ENCODE data around the gene CLEC20A. TPM values are rescaled to one million over a fixed set of nuclear protein-coding genes. Genes with fewer than 3 reads are reported as not detected.
"Not testable (repeated sequence)": the region's sequence is repeated elsewhere in the genome, so short reads cannot be mapped to it uniquely, and the experiment has no call there.

Gene CLEC20A
- total and polyA plus RNA-seq, 2 experiments from 2014 or later = not detected

DNA sequence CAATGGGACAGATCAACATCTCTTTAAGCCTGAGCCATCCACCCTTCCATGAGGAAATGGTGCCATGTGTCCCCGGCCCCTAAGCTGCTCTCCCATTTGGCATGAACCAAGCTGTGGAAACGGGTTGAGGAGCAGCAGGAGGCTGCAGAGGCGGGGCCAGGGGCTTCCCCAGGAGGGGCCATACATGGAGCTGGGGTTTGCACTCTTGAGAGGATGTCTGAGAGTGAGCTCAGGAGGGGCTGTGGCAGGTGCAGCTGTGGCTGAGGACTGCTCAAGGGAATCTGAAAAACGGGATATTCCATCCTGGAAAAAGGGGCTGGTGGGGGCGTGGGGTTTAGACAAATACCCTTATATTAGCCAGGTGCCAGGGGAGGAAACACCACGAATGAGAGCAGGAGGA lies 7.1 kb upstream of the CLEC20A start:
- TF ChIP-seq NANOG (IDR thresholded peaks at IDR 0.05; ENCODE audit: borderline replicate concordance) (no peak), POLR2AphosphoS5 (IDR thresholded peaks at IDR 0.05; ENCODE audit: low read depth) (no peak), JUNB (IDR thresholded peaks at IDR 0.05; ENCODE audit: unreplicated experiment) (no peak), EZH2phosphoT487 (IDR thresholded peaks at IDR 0.05; ENCODE audit: unreplicated experiment) (no peak)
- TF ChIP-seq, protein P1, sequence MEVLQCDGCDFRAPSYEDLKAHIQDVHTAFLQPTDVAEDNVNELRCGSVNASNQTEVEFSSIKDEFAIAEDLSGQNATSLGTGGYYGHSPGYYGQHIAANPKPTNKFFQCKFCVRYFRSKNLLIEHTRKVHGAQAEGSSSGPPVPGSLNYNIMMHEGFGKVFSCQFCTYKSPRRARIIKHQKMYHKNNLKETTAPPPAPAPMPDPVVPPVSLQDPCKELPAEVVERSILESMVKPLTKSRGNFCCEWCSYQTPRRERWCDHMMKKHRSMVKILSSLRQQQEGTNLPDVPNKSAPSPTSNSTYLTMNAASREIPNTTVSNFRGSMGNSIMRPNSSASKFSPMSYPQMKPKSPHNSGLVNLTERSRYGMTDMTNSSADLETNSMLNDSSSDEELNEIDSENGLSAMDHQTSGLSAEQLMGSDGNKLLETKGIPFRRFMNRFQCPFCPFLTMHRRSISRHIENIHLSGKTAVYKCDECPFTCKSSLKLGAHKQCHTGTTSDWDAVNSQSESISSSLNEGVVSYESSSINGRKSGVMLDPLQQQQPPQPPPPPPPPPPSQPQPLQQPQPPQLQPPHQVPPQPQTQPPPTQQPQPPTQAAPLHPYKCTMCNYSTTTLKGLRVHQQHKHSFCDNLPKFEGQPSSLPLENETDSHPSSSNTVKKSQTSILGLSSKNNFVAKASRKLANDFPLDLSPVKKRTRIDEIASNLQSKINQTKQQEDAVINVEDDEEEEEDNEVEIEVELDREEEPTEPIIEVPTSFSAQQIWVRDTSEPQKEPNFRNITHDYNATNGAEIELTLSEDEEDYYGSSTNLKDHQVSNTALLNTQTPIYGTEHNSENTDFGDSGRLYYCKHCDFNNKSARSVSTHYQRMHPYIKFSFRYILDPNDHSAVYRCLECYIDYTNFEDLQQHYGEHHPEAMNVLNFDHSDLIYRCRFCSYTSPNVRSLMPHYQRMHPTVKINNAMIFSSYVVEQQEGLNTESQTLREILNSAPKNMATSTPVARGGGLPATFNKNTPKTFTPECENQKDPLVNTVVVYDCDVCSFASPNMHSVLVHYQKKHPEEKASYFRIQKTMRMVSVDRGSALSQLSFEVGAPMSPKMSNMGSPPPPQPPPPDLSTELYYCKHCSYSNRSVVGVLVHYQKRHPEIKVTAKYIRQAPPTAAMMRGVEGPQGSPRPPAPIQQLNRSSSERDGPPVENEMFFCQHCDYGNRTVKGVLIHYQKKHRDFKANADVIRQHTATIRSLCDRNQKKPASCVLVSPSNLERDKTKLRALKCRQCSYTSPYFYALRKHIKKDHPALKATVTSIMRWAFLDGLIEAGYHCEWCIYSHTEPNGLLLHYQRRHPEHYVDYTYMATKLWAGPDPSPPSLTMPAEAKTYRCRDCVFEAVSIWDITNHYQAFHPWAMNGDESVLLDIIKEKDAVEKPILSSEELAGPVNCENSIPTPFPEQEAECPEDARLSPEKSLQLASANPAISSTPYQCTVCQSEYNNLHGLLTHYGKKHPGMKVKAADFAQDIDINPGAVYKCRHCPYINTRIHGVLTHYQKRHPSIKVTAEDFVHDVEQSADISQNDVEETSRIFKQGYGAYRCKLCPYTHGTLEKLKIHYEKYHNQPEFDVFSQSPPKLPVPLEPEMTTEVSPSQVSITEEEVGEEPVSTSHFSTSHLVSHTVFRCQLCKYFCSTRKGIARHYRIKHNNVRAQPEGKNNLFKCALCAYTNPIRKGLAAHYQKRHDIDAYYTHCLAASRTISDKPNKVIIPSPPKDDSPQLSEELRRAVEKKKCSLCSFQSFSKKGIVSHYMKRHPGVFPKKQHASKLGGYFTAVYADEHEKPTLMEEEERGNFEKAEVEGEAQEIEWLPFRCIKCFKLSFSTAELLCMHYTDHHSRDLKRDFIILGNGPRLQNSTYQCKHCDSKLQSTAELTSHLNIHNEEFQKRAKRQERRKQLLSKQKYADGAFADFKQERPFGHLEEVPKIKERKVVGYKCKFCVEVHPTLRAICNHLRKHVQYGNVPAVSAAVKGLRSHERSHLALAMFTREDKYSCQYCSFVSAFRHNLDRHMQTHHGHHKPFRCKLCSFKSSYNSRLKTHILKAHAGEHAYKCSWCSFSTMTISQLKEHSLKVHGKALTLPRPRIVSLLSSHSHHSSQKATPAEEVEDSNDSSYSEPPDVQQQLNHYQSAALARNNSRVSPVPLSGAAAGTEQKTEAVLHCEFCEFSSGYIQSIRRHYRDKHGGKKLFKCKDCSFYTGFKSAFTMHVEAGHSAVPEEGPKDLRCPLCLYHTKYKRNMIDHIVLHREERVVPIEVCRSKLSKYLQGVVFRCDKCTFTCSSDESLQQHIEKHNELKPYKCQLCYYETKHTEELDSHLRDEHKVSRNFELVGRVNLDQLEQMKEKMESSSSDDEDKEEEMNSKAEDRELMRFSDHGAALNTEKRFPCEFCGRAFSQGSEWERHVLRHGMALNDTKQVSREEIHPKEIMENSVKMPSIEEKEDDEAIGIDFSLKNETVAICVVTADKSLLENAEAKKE (CRISPR knock-in tag; IDR thresholded peaks at IDR 0.05) = no peak
- H3K79me2 ChIP-seq (replicated peaks; ENCODE audit: insufficient read depth) = no peaks in the 10 kb centered on the region
- ATAC-seq = no peak
- H3K27me3 ChIP-seq (ENCODE audit: insufficient read depth) = no peaks in the 10 kb centered on the region
- H3K9me2 ChIP-seq (ENCODE audit: insufficient read depth) = no peaks in the 10 kb centered on the region; the same call in 1 of the 2 replicates
- no peak overlapping the region for H3K4me2 ChIP-seq
- no peaks in the 10 kb centered on the region for H4K20me1 ChIP-seq (replicated peaks; ENCODE audit: insufficient read depth)
- no peak overlapping the region for H3K27ac ChIP-seq (ENCODE audit: low read depth)
- no peak overlapping the region for H3K4me3 ChIP-seq
- H2AFZ ChIP-seq = no peak overlapping the region; the same call in 1 of the 2 replicates
- Mint-ChIP-seq H3K9me3 (no peaks in the 10 kb centered on the region), H3K4me1 (peaks cover 17% of the 10 kb centered on the region), H3K27me3 (ENCODE audit: insufficient read depth, low read depth, poor library complexity) (peaks cover 2% of the 10 kb centered on the region), H3K4me3 (no peak overlapping the region), H3K27ac (no peak overlapping the region), H3K36me3 (ENCODE audit: low read depth) (no peaks in the 10 kb centered on the region)
- H3K36me3 ChIP-seq (ENCODE audit: insufficient read depth) = no peaks in the 10 kb centered on the region
- DNase-seq (ENCODE audit: low spot score) = no peak
- H3K4me1 ChIP-seq (ENCODE audit: insufficient read depth) = no peaks in the 10 kb centered on the region; the same call in 1 of the 2 replicates
- no peaks in the 10 kb centered on the region; the same call in 1 of the 2 replicates for H3F3A ChIP-seq (replicated peaks; ENCODE audit: low read depth)

DNA sequence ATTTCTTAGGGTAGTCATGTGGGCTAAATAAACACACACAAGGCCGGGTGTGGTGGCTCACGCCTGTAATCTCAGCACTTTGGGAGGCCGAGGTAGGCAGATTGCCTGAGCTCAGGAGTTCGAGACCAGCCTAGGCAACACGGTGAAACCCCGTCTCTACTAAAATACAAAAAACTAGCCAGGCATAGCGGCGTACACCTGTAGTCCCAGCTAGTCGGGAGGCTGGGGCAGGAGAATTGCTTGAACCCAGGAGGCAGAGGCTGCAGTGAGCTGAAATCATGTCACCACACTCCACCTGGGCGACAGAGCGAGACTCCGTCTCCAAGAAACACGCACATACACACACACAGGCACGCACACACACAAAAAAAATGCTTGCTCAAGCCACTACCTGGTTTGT lies 6.6 kb upstream of the CLEC20A start:
- not testable (repeated sequence) for H3K4me3 ChIP-seq; H3K36me3 Mint-ChIP-seq (ENCODE audit: low read depth); DNase-seq (ENCODE audit: low spot score); H3K27me3 Mint-ChIP-seq (ENCODE audit: insufficient read depth, low read depth, poor library complexity); H3K27me3 ChIP-seq (ENCODE audit: insufficient read depth); H3K4me2 ChIP-seq; H3K9me2 ChIP-seq (ENCODE audit: insufficient read depth); H4K20me1 ChIP-seq (replicated peaks; ENCODE audit: insufficient read depth); ATAC-seq; H3K27ac Mint-ChIP-seq; H3K27ac ChIP-seq (ENCODE audit: low read depth); H3K36me3 ChIP-seq (ENCODE audit: insufficient read depth); H3K4me3 Mint-ChIP-seq; H3K79me2 ChIP-seq (replicated peaks; ENCODE audit: insufficient read depth); H3F3A ChIP-seq (replicated peaks; ENCODE audit: low read depth); H2AFZ ChIP-seq; H3K4me1 ChIP-seq (ENCODE audit: insufficient read depth); H3K9me3 Mint-ChIP-seq
- H3K4me1 Mint-ChIP-seq = peaks cover 17% of the 10 kb centered on the region

All from GM23338 (cell line).